NCI-H187 treated with DMSO at 0.1 percent for 48 hours (cell line): Measurements from ENCODE around the gene CSF1R.

Experiments
- DNase-seq: peaks from one replicate; lab custom pipeline; 2025; lab: John Stamatoyannopoulos, UW

Gene CSF1R

GRCh38 chr5:150085950-150086715 is at the start of gene CSF1R:
Gene CSF1R, minus strand, starts transcription at chr5:150086554. Its CDS starts 127 bp downstream, at chr5:150086427.
- DNase-seq, result no peak

GRCh38 chr5:150135557-150136304 is 49.4 kb upstream of the CSF1R start:
- DNase-seq, result no peak

- DNase-seq, result no peak
These were observed 47.8 kb upstream of the CSF1R start for GRCh38 chr5:150134198-150134588.

- no peak for DNase-seq
These were observed 47.3 kb upstream of the CSF1R start for GRCh38 chr5:150133581-150134197.

- no peak for DNase-seq
These were observed 46.4 kb upstream of the CSF1R start for GRCh38 chr5:150132740-150133139.

GRCh38 chr5:150131978-150132694 is 45.8 kb upstream of the CSF1R start:
- no peak for DNase-seq

- DNase-seq, result no peak
These were observed 45.1 kb upstream of the CSF1R start for GRCh38 chr5:150131461-150131860.

- no peak for DNase-seq
These were observed 44.2 kb upstream of the CSF1R start for GRCh38 chr5:150130493-150130922.

- no peak for DNase-seq
These were observed 43.6 kb upstream of the CSF1R start for GRCh38 chr5:150129813-150130492.

- no peak for DNase-seq
These were observed 43.1 kb upstream of the CSF1R start for GRCh38 chr5:150129454-150129812.

- DNase-seq, result no peak
These were observed 40.5 kb upstream of the CSF1R start for GRCh38 chr5:150126921-150127265.

- DNase-seq, result no peak
These were observed 40.0 kb upstream of the CSF1R start for GRCh38 chr5:150126199-150126920.

- no peak for DNase-seq
These were observed 39.0 kb upstream of the CSF1R start for GRCh38 chr5:150125334-150125733.

- DNase-seq, result no peak
These were observed 38.2 kb upstream of the CSF1R start for GRCh38 chr5:150124596-150124995.

GRCh38 chr5:150124111-150124557 is 37.8 kb upstream of the CSF1R start:
- DNase-seq, result no peak

GRCh38 chr5:150123542-150123941 is 37.2 kb upstream of the CSF1R start:
- DNase-seq, result no peak

GRCh38 chr5:150122536-150123481 is 36.5 kb upstream of the CSF1R start:
- DNase-seq, result no peak

GRCh38 chr5:150122158-150122510 is 35.8 kb upstream of the CSF1R start:
- DNase-seq, result no peak

GRCh38 chr5:150121448-150122157 is 35.2 kb upstream of the CSF1R start:
- DNase-seq, result no peak
